Spleen (tissue), 7 donors: ENCODE results near the gene ADGRB2.

Experiments
- POLR2AphosphoS5 ChIP-seq, 3 donors: sonication (generic); formaldehyde crosslinking; IDR thresholded peaks; one replicate each; pipeline ENCODE4 v1.5.1; 2017; ENCODE audit warnings: antibody characterized with exemption in 3 of 3
- TF ChIP-seq, protein P1 (sequence below), 11 experiments: fragments of 200-600 bp in 7 of 11; fragments of 450-650 bp in 4 of 11; sonication (generic) in 4 of 11; IDR thresholded peaks in 8 of 11; conservative IDR thresholded peaks in 3 of 11; 1 replicate in 7 of 11; 2 replicates in 4 of 11; pipeline versions ENCODE4 v1.4.0 to v1.8.0; 2016 to 2021; ENCODE audit warnings: antibody characterized with exemption in 11 of 11, inconsistent platforms in 4 of 11, mild to moderate bottlenecking in 1 of 11
- donor health status: DM: no; HTN: no; CAD: no; lungs with moderate emphysema.
- donor health status: DM: no; HTN: no; CAD: no.
- donor health status: DM: no; HTN: no; CAD: no.

- TF ChIP-seq, protein P1, sequence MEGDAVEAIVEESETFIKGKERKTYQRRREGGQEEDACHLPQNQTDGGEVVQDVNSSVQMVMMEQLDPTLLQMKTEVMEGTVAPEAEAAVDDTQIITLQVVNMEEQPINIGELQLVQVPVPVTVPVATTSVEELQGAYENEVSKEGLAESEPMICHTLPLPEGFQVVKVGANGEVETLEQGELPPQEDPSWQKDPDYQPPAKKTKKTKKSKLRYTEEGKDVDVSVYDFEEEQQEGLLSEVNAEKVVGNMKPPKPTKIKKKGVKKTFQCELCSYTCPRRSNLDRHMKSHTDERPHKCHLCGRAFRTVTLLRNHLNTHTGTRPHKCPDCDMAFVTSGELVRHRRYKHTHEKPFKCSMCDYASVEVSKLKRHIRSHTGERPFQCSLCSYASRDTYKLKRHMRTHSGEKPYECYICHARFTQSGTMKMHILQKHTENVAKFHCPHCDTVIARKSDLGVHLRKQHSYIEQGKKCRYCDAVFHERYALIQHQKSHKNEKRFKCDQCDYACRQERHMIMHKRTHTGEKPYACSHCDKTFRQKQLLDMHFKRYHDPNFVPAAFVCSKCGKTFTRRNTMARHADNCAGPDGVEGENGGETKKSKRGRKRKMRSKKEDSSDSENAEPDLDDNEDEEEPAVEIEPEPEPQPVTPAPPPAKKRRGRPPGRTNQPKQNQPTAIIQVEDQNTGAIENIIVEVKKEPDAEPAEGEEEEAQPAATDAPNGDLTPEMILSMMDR (IDR thresholded peaks at IDR 0.05 in 8 of 11, conservative IDR thresholded peaks at IDR 0.05 in 3 of 11): no peak
- TF ChIP-seq POLR2AphosphoS5 (IDR thresholded peaks at IDR 0.05): no peak
Observed at GRCh38 chr1:31803610-31804009, 39.5 kb upstream of the ADGRB2 start.
